Fibroblast of skin of abdomen (primary cell): ENCODE measurements around the gene CALM3.

ENCODE experiments used
- DNase-seq: peaks from one replicate; pipeline ENCODE4 v3.0.0-alpha.2; 2013

Gene CALM3

GRCh38 chr19:46639358-46640182, 38.4 kb downstream of the CALM3 start:
- DNase-seq = peak; percentile 93

GRCh38 chr19:46640656-46641055, 39.5 kb downstream of the CALM3 start:
- DNase-seq = no peak

DNA sequence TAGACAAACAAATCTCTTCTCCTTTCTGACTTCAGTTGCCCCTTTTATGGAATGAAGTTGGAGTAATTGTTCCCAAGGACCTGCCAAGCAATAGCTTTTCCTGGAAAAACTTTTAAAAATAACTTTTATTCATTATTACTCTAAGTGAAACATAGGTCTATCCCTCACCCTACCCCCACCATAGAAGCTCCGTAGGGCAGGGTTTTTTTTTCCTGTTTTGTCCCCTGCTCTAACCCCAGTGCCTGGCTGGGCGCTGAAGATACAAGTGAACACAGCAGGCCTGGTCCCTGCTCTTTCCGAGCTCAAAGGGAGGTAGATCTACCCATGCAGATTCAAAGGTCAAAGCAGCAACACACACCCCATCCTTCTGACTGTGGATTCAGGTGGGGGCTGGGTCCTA, 43.6 kb downstream of the CALM3 start:
- no peak for DNase-seq

GRCh38 chr19:46646402-46646801, 45.3 kb downstream of the CALM3 start:
- DNase-seq = no peak

DNA sequence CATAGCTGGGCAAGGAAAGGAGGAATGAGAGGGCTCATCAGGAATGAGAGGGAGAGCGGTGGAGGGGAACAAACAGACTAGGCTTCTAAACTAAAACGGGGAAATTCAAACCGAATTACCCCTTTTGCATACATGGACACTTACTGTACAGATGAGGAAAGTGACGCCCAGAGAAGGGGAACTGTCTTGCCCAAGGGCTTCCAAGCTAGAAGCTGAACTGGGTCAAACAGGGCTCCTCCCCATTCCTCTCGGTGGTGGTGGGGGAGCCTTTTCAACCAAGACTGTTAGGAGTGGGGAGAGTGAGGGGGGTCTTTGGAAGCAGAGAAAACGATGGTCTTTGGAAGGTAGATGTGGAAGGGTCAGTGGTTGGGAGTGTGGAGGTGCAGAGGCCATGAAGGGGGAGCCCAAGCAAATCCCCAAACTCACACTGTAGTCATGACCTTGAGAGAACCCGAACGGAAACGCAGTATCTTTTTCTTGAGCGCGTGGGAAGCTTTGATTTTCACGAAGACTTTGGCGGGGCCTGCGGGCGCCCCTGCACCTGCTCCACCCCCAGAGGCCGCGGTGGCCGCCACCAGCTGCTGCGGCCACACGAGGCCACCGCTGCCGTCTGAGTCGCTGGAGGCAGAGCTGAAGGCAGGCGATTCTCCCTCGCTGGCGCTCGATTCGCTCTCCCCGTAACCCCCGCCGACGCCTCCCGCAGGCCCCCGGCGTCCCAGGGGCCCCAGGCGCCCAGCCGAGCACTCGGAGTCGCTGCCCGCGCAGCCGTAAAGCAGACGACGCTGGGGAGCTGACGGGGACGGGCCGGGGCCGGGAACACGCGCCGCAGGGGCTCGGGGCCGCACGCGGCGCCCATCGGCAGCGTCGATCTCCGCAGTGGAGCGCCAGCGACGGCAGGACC, 47.2 kb downstream of the CALM3 start:
- no peak for DNase-seq

DNA sequence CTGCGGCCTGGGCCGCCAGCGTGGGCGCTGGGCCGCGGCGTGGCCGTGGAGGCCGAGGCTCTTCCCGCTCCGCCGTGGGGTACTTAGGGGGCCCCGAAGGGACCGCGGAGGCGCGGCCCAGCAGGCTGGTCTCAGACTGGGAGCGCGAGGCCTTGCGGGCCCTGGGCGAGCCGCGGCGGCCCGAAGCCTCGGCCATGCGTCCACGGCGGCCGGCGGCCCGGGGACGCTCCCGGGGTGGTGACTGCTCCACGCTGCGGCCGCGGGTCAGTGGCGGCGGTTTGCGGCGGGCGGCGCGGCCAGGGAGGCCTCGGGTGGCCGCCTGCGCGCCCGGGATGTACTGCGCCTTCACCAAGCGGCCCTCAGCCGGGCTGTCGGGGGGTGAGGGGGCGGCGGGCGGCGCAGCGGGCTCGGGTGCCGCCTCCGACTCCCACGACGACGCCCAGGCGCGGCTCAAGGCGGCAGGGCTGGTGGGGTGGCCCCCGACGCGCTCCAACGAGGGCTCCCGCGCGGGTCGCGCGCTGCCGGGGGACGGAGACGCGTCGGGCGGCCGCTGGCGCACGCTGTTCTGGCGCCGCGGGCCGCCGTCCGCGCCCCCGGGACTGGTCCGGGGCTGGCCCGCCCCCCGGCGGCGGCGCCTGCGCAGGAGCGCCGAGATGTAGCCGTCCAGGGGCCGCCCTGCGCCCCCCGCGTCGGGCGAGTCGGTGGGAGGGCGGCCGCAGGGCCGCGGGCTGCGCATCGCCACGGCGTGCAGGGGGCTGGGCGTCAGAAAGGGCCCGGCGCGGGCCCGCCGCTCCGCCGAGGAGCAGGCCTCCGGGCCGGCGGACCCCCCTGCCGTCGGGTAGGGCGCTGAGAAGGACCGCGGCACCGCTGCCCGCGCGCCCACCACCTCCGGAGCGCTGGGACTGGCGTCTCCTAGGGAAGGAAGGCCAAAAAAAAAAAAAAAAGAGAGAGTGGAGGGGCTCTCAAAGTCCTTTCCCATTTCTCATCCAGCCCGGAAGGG, 48.1 kb downstream of the CALM3 start:
- DNase-seq = no peak

DNA sequence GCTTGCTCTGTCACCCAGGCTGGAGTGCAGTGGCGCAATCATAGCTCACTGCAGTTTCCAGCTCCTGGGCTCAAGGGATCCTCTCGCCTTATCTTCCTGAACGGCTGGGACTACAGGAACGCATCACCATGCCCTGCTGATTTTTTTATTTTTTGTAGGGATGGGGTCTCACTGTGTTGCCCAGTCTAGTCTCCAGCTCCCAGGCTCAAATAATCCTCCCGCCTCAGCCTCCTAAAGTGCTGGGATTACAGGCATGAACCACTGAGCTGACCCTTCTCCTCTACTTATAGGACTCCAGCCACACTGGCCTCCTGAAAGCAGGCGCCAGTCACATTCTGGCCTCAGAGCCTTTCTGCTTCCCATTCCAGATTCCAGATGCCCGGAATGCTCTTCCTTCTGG, 49.3 kb downstream of the CALM3 start:
- DNase-seq = no peak

DNA sequence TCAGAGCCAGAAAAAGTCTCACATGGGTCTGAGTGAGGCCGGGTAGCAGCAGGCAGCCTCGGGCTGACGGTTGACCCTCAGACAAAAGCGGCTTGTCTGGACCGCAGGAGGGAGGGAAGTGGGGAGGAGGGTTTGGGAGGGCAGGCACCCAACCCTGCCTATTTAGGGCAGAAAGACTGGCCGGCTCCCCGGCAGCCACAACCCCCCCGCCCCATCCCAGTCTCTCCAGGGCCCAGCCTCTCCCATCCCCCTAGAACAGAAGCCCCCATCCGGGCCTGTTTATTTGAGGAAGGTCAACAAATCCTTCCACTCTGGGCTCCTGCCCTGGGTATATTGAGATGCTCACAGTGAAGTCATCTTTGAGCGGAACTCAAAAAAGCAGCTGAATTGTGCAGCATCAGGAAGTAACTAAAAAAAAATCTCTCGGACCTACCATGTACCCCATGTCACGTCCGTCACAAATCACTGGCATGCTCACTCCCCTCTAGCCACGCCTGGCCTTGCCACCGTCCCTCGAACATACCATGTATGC, 53.6 kb downstream of the CALM3 start:
- DNase-seq = no peak

DNA sequence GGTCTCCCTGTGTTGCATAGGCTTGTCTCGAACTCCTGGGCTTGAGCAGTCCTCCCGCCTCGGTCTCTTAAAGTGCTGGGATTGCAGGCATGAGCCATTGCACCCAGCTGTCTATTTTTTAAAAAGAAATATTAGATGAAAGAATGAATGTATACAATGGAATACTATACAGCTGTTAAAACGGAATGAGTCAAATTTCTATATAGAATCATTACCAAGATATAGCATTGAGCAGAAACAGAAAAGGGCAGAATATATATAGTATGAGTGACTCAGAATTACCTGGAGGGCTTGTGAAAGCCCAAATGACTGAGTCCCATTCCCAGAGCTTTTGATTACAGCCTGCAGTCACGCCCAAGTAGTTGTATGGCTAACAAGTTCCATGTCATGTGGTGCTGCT, 55.4 kb downstream of the CALM3 start:
- DNase-seq = no peak

DNA sequence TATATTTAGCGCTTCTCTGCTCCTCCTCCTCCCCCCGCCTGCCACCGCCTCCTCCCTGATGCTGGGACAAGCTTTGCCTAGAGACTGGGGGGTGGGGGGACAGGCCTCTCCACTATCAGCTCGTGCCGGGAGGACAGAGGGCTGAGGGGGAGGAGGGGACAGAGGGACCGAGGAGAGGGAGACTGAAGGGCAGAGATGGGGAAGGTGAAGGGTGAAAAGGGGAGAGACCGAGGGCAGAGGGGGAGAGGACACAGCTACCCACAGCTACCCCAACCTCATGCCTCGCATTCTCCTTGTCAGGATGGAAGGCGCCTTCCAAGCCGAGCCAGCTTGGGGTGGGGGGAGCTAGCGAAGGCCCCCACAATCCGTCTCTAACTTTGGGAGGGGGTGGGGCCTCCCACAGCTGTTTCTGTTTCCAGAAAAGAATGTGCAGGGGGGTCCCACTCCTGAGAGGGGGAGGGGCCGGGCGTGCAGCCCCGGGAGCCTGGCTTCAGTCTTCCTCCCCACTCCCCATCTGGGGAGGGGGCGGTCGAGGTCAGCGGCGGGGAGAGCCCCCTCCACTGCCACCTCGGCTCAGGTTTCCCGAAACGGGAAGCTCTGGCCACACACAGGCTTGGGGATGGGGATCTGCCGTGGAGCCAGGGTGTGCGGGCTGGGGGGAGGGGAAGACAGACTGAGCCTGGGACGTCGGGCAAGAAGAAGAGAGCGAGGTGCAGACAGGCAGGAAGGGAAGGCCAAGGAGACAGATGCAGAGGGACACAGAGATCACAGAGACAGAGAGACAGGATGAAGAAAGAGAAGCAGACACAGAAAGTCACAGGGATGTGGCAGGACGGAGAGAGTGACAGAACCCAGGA, 58.2 kb downstream of the CALM3 start:
- DNase-seq = peak; percentile 59

DNA sequence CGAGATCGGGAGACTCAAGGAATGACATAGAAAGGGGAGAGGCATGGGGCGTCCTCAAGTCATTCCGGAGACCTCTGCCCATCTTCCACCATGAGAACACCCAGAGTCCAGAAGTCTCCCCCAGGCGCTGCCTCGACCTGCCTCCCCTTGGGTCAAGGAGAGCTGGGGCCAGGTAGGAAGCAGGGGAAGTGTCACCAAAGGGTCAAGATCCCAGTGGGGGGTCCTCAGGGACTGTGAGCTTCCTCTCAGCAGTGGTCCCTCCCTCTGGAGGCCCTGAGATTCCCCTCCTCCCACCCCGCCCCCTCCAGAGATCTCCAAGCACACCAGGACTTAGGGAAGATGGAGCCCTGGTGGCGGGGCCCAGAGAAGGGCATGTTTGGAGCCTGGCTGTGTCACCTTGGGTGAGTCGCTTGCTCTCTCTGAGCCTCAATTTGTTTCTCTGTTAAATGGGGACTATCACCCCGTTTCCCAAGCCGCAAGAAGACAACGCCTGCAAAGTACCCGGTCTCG, 58.9 kb downstream of the CALM3 start:
- peak; percentile 49 for DNase-seq
